GM12878 (cell line): ENCODE results near the gene XCR1. TPM values are rescaled to one million over a fixed set of nuclear protein-coding genes. Genes with fewer than 3 reads are reported as not detected.

Source experiments
- ATAC-seq: fragments of 200-7000 bp; cut with Tn5 transposase; 3 replicates; pipeline ENCODE4 v1.9.1; 2020; ENCODE audit warnings: mild to moderate bottlenecking, moderate library complexity
- BruUV-seq: library from RNA; stranded (reverse); fragments of 400-500 nt; replicated peaks from 2 replicates; lab custom pipeline; 2021; lab: Mats Ljungman, UMichigan
- CTCF ChIA-PET: fragments of 300-600 bp; sonication (Branson Sonifier 250); formaldehyde crosslinking; extraction: SDS; loops from one replicate; lab custom pipeline; 2021; ENCODE audit warnings: inconsistent platforms; lab: Yijun Ruan, JAX
- POLR2A ChIA-PET: fragments of 350-600 bp; formaldehyde crosslinking; extraction: SDS; loops from one replicate; lab custom pipeline; 2021; ENCODE audit warnings: inconsistent platforms; lab: Charles Lee
- RAD21 ChIA-PET: fragments of 300-600 bp; sonication (Branson Sonifier 250); formaldehyde crosslinking; loops from one replicate; lab custom pipeline; 2023; ENCODE audit warnings: antibody characterized with exemption; ENCODE audit not compliant: unreplicated experiment; lab: Charles Lee
- SMC1A ChIA-PET: fragments of 300-600 bp; sonication (Branson Sonifier 250); formaldehyde crosslinking; loops from one replicate; lab custom pipeline; 2023; ENCODE audit not compliant: unreplicated experiment, uncharacterized antibody; lab: Charles Lee
- DNase-seq: peaks from one replicate; pipeline ENCODE4 v3.0.0-alpha.2; 2011; ENCODE audit warnings: low read depth, low spot score
- FAIRE-seq: peaks from 3 replicates; lab custom pipeline; 2011; peaks lifted over from hg19 to GRCh38; lab: Jason Lieb, UNC
- H2AFZ ChIP-seq: 2 replicates; pipeline ENCODE4 v1.6.0; 2011; ENCODE audit warnings: low read depth, low read length, control low read depth; ENCODE audit not compliant: control insufficient read depth
- H3K27ac ChIP-seq: 2 replicates; pipeline ENCODE4 v1.5.1; 2011; ENCODE audit warnings: control low read depth; ENCODE audit not compliant: control insufficient read depth, insufficient read depth
- H3K27me3 ChIP-seq, 2 experiments: replicated peaks in 1 of 2; 2 replicates each; pipeline versions ENCODE4 v1.6.0 to v1.6.1; 2011; ENCODE audit warnings: low read length in 1 of 2; ENCODE audit not compliant: control insufficient read depth in 2 of 2, insufficient read depth in 2 of 2
- H3K36me3 ChIP-seq, 2 experiments: 2 replicates each; pipeline ENCODE4 v1.5.1; 2011; ENCODE audit warnings: low read length in 1 of 2; ENCODE audit not compliant: control insufficient read depth in 2 of 2, insufficient read depth in 2 of 2
- H3K4me1 ChIP-seq: 2 replicates; pipeline ENCODE4 v1.6.1; 2011; ENCODE audit warnings: mild to moderate bottlenecking, low read length, moderate library complexity, mixed read lengths; ENCODE audit not compliant: control insufficient read depth, insufficient read depth
- H3K4me2 ChIP-seq: 2 replicates; pipeline ENCODE4 v1.6.0; 2011; ENCODE audit warnings: control low read depth; ENCODE audit not compliant: control insufficient read depth, insufficient read depth
- H3K4me3 ChIP-seq: fragments of 200-600 bp; sonication (generic); 2 replicates; pipeline ENCODE4 v1.5.1; 2016
- H3K79me2 ChIP-seq: 2 replicates; pipeline ENCODE4 v1.6.0; 2011; ENCODE audit warnings: low read length; ENCODE audit not compliant: control insufficient read depth, insufficient read depth
- H3K9ac ChIP-seq: 2 replicates; pipeline ENCODE4 v1.8.0; 2011; ENCODE audit warnings: low read length, control low read depth, mixed read lengths; ENCODE audit not compliant: control insufficient read depth, insufficient read depth
- H3K9me3 ChIP-seq: replicated peaks from 3 replicates; pipeline ENCODE4 v1.5.1; 2011; ENCODE audit warnings: mild to moderate bottlenecking, low read length; ENCODE audit not compliant: control insufficient read depth, insufficient read depth
- H4K20me1 ChIP-seq: 2 replicates; pipeline ENCODE4 v1.6.0; 2011; ENCODE audit not compliant: control insufficient read depth, insufficient read depth
- BHLHE40 ChIP-seq, 2 experiments: fragments of 450-650 bp in 1 of 2; IDR thresholded peaks; 2 replicates each; pipeline ENCODE4 v1.6.1; 2011 to 2017; ENCODE audit warnings: low read depth in 2 of 2, borderline replicate concordance in 1 of 2, improper control_type of control experiment in 1 of 2, low read length in 1 of 2, mild to moderate bottlenecking in 1 of 2
- CBFB ChIP-seq: IDR thresholded peaks from 2 replicates; pipeline ENCODE4 v1.6.1; 2016; ENCODE audit warnings: antibody characterized with exemption, low read depth
- HDAC6 ChIP-seq: fragments of 200-600 bp; sonication (generic); IDR thresholded peaks from one replicate; pipeline ENCODE4 v1.8.0; 2017; ENCODE audit warnings: antibody characterized with exemption; ENCODE audit not compliant: unreplicated experiment
- IRF4 ChIP-seq: IDR thresholded peaks from 2 replicates; pipeline ENCODE4 v1.6.1; 2011; ENCODE audit warnings: low read depth, low read length
- MTA2 ChIP-seq: fragments of 450-650 bp; IDR thresholded peaks from 2 replicates; pipeline ENCODE4 v1.6.1; 2016; ENCODE audit warnings: low read depth, mild to moderate bottlenecking, moderate library complexity
- NFXL1 ChIP-seq: fragments of 450-650 bp; IDR thresholded peaks from 2 replicates; pipeline ENCODE4 v1.6.1; 2017; ENCODE audit warnings: antibody characterized with exemption, mild to moderate bottlenecking, borderline replicate concordance
- POLR2A ChIP-seq: IDR thresholded peaks from 2 replicates; pipeline ENCODE4 v1.6.1; 2011; ENCODE audit warnings: low read depth, mild to moderate bottlenecking, low read length
- STAT1 ChIP-seq: fragments of 450-650 bp; conservative IDR thresholded peaks from 2 replicates; pipeline ENCODE4 v1.6.1; 2014; ENCODE audit warnings: antibody characterized with exemption, mild to moderate bottlenecking
- SUPT20H ChIP-seq: IDR thresholded peaks from 2 replicates; pipeline ENCODE4 v1.6.1; 2011; ENCODE audit warnings: low read depth, mild to moderate bottlenecking, low read length, moderate library complexity, borderline replicate concordance; ENCODE audit not compliant: control insufficient read depth
- ZZZ3 ChIP-seq: IDR thresholded peaks from 2 replicates; pipeline ENCODE4 v1.6.1; 2011; ENCODE audit warnings: low read depth; ENCODE audit not compliant: control insufficient read depth, insufficient read length
- WGBS: methylation state at CpG from one replicate; pipeline ENCODE4 v1.1.6; 2016; ENCODE audit warnings: low lambda C conversion rate; ENCODE audit not compliant: insufficient replicate concordance, insufficient coverage; ENCODE audit errors: missing lambda C conversion rate; 5-methylcytosine and 5-hydroxymethylcytosine counted together
- in situ Hi-C: fragments of 300-500 bp; cut with MboI; formaldehyde crosslinking; loops from 9 replicates; pipeline ENCODE4 v1.14.3; 2018; ENCODE audit warnings: mixed read lengths
- intact Hi-C: fragments of 100-400 bp; cut with micrococcal nuclease; formaldehyde crosslinking; loops from one replicate; pipeline ENCODE4 v1.14.2; 2022; ENCODE audit not compliant: unreplicated experiment
- polyA plus RNA-seq, 11 experiments: library from polyadenylated mRNA; depleted of rRNA in 4 of 11; unstranded in 6 of 11; stranded (reverse) in 5 of 11; fragments of >200 nt; fragmentation: Nextera tagmentation in 4 of 11; fragmentation: Illumina TruSeq in 1 of 11; extraction: Ambion mirVana in 4 of 11; extraction: Trizol in 1 of 11; gene quantifications; 1 replicate in 1 of 11; 2 replicates in 10 of 11; pipeline versions ENCODE4 v1.2.1 to v1.2.3, GENCODE V29; 2011 to 2016; ENCODE audit warnings: inconsistent platforms in 2 of 11, missing spikeins in 2 of 11, low read depth in 1 of 11
- total RNA-seq, 4 experiments: library from RNA; depleted of rRNA in 3 of 4; stranded (reverse); fragments of >200 nt in 3 of 4; fragmentation: Illumina TruSeq in 1 of 4; extraction: Trizol in 1 of 4; gene quantifications; 2 replicates each; pipeline versions ENCODE4 v1.2.1 to v1.2.3, GENCODE V29; 2013 to 2021

Gene XCR1
- total and polyA plus RNA-seq, 10 of the 15 experiments (the other 5 are each of a cell fraction or from before 2014, with no cell fraction given): 0.02 to 0.29 (median 0.13) TPM; not detected in 2

DNA sequence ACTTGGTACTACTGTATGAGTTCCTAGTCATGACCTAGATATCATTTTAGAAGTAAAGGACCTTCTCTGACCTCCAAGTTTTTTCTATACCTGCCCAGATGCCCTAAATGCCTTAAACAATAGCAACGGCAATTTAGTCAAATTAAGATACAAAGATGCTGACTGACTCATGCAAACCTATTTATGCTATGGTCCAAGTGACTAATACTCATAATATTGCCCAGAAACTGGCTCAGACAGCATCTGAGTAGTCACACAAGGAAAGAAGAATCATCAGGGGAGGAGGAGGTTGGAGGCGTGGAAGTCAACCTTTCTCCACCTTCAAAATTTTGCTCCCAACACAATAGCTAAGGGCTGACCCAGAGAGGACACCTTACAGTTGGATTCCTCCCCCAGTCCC, 38.5 kb downstream of the XCR1 start:
- ATAC-seq (no peak), FAIRE-seq (no peak), DNase-seq (no peak)
- in situ Hi-C loops (no loop called here), intact Hi-C loops (no loop called here)
- H3K4me3 ChIP-seq: no peak overlapping the region
- no TSS peak for BruUV-seq
- H3K4me2 ChIP-seq: no peak overlapping the region
- CTCF ChIA-PET: interaction anchor here (1.3 to 1.5 kb wide), 2 partner anchors 89 to 90 kb away, joined by 4 to 5 read pairs; no protein-coding TSS in a partner anchor
- peaks cover 21% of the 10 kb centered on the region for H3K4me1 ChIP-seq
- 50% methylated on average over 2 of the region's 2 CpGs for WGBS
- H4K20me1 ChIP-seq: no peaks in the 10 kb centered on the region; the same call in 1 of the 2 replicates
- POLR2A ChIA-PET: interaction anchor here (0.6 kb wide), 1 partner anchor 111 kb away, joined by 5 read pairs; no protein-coding TSS in a partner anchor
- peaks cover 4% of the 10 kb centered on the region for H3K79me2 ChIP-seq
- SMC1A ChIA-PET: interaction anchor here (1.0 to 1.9 kb wide), 5 partner anchors 20 to 390 kb away, joined by 3 to 6 read pairs (median 4); no protein-coding TSS in a partner anchor
- RAD21 ChIA-PET: no interaction called here
- H3K36me3 ChIP-seq: peaks cover 3 to 6% of the 10 kb centered on the region in 2 experiments; a peak in 2 of 4 replicates
- H3K27ac ChIP-seq: no peak overlapping the region
- no peak overlapping the region for H2AFZ ChIP-seq
- H3K9me3 ChIP-seq: no peaks in the 10 kb centered on the region
- TF ChIP-seq CBFB (no peak), BHLHE40 (IDR thresholded peaks at IDR 0.05; ENCODE audit: borderline replicate concordance in 1 of 2, low read depth in 2 of 2, low read length in 1 of 2) (no peak), HDAC6 (no peak), IRF4 (no peak), MTA2 (no peak), NFXL1 (no peak), ZZZ3 (no peak), SUPT20H (no peak), STAT1 (no peak), POLR2A (no peak)
- no peaks in the 10 kb centered on the region for H3K27me3 ChIP-seq
- no peak overlapping the region for H3K9ac ChIP-seq
